Neural cell (in vitro differentiated cells): ENCODE data around the gene PGA3.
"Not testable (repeated sequence)": the region's sequence is repeated elsewhere in the genome, so short reads cannot be mapped to it uniquely, and the experiment has no call there.

Experiments
- EP300 ChIP-seq: fragments of 450-650 bp; conservative IDR thresholded peaks from 2 replicates; pipeline ENCODE4 v1.6.1; 2014; ENCODE audit warnings: antibody characterized with exemption, mild to moderate bottlenecking, moderate library complexity; ENCODE audit not compliant: poor library complexity, severe bottlenecking
- EZH2 ChIP-seq: fragments of 200-600, 300-800 bp; shearing (Covaris generic), sonication (generic); IDR thresholded peaks from 2 replicates; pipeline ENCODE4 v1.6.1; 2014; ENCODE audit warnings: antibody characterized with exemption, low read length, borderline replicate concordance, mild to moderate bottlenecking; ENCODE audit not compliant: insufficient read depth, poor library complexity, severe bottlenecking
- MXI1 ChIP-seq: fragments of 450-650 bp; conservative IDR thresholded peaks from 2 replicates; pipeline ENCODE4 v1.6.1; 2014; ENCODE audit warnings: antibody characterized with exemption, mild to moderate bottlenecking; ENCODE audit not compliant: poor library complexity, severe bottlenecking
- POLR2AphosphoS5 ChIP-seq: IDR thresholded peaks from 2 replicates; pipeline ENCODE4 v1.6.1; 2012
- RAD21 ChIP-seq: fragments of 450-650 bp; conservative IDR thresholded peaks from 2 replicates; pipeline ENCODE4 v1.6.1; 2014; ENCODE audit warnings: antibody characterized with exemption, mild to moderate bottlenecking, moderate library complexity
- TAF1 ChIP-seq: IDR thresholded peaks from 2 replicates; pipeline ENCODE4 v1.6.1; 2012; ENCODE audit warnings: low read depth
- TF ChIP-seq, protein P1 (sequence below): IDR thresholded peaks from 2 replicates; pipeline ENCODE4 v1.6.1; 2012; ENCODE audit warnings: borderline replicate concordance
- TF ChIP-seq, protein P2 (sequence below): fragments of 450-650 bp; IDR thresholded peaks from 2 replicates; pipeline ENCODE4 v1.5.1; 2014; ENCODE audit warnings: antibody characterized with exemption, mild to moderate bottlenecking, moderate library complexity; ENCODE audit not compliant: poor library complexity, severe bottlenecking

DNA sequence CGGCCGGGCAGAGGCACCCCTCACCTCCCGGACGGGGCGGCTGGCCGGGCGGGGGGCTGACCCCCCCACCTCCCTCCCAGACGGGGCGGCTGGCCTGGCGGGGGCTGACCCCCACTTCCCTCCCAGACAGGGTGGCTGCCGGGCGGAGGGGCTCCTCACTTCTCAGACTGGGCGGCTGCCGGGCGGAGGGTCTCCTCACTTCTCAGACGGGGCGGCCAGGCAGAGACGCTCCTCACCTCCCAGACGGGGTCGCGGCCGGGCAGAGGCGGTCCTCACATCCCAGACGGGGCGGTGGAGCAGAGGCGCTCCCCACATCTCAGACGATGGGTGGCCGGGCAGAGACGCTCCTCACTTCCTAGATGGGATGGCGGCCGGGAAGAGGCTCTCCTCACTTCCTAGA lies 37.0 kb upstream of the PGA3 start:
- TF ChIP-seq, protein P1, sequence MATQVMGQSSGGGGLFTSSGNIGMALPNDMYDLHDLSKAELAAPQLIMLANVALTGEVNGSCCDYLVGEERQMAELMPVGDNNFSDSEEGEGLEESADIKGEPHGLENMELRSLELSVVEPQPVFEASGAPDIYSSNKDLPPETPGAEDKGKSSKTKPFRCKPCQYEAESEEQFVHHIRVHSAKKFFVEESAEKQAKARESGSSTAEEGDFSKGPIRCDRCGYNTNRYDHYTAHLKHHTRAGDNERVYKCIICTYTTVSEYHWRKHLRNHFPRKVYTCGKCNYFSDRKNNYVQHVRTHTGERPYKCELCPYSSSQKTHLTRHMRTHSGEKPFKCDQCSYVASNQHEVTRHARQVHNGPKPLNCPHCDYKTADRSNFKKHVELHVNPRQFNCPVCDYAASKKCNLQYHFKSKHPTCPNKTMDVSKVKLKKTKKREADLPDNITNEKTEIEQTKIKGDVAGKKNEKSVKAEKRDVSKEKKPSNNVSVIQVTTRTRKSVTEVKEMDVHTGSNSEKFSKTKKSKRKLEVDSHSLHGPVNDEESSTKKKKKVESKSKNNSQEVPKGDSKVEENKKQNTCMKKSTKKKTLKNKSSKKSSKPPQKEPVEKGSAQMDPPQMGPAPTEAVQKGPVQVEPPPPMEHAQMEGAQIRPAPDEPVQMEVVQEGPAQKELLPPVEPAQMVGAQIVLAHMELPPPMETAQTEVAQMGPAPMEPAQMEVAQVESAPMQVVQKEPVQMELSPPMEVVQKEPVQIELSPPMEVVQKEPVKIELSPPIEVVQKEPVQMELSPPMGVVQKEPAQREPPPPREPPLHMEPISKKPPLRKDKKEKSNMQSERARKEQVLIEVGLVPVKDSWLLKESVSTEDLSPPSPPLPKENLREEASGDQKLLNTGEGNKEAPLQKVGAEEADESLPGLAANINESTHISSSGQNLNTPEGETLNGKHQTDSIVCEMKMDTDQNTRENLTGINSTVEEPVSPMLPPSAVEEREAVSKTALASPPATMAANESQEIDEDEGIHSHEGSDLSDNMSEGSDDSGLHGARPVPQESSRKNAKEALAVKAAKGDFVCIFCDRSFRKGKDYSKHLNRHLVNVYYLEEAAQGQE: not testable (repeated sequence)
- TF ChIP-seq, protein P2, sequence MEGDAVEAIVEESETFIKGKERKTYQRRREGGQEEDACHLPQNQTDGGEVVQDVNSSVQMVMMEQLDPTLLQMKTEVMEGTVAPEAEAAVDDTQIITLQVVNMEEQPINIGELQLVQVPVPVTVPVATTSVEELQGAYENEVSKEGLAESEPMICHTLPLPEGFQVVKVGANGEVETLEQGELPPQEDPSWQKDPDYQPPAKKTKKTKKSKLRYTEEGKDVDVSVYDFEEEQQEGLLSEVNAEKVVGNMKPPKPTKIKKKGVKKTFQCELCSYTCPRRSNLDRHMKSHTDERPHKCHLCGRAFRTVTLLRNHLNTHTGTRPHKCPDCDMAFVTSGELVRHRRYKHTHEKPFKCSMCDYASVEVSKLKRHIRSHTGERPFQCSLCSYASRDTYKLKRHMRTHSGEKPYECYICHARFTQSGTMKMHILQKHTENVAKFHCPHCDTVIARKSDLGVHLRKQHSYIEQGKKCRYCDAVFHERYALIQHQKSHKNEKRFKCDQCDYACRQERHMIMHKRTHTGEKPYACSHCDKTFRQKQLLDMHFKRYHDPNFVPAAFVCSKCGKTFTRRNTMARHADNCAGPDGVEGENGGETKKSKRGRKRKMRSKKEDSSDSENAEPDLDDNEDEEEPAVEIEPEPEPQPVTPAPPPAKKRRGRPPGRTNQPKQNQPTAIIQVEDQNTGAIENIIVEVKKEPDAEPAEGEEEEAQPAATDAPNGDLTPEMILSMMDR: not testable (repeated sequence)
- not testable (repeated sequence) for TF ChIP-seq MXI1, EZH2, TAF1, EP300, POLR2AphosphoS5, RAD21
